ENCODE data around the gene KRT82.

Gene KRT82

DNA sequence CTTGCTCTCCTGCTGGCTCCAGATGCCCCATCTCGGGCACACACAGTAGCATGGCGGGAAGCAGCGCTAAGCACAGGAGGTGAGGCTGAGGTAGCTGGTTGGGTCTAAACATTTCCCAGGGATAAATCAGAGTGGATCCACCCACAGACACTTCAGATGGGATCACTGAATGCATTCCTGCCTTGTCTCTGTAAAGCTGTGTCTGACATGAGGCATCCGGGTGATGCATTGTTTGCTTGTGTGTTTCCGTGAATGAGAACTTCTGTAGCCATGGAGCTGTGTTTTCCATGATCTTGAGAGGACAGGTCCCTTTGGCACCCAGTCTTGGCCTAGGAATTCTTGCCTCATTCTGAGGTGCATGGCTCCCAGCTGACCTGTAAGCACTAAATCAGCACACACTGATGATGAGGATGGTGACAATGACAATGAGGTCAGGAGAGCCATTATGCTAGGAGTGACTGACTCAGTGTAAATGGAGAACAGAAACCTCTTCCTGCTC, 34.7 kb upstream of the KRT82 start:
- H4K20me1 ChIP-seq (ENCODE audit: insufficient read depth, low read length) = no peaks in the 10 kb centered on the region
- H3K9ac ChIP-seq (ENCODE audit: low read length) = no peak overlapping the region
- H3K4me3 ChIP-seq (ENCODE audit: low read length) = no peak overlapping the region
- H3K36me3 ChIP-seq (replicated peaks; ENCODE audit: low read depth, low read length) = no peaks in the 10 kb centered on the region
- H3K27me3 ChIP-seq (ENCODE audit: low read depth, low read length) = peaks cover 46% of the 10 kb centered on the region
- H3K4me1 ChIP-seq (ENCODE audit: low read length) = peaks cover 9% of the 10 kb centered on the region
- H2AFZ ChIP-seq (ENCODE audit: low read depth, low read length) = no peak overlapping the region
- H3K4me2 ChIP-seq (ENCODE audit: low read length) = no peak overlapping the region
- no peaks in the 10 kb centered on the region for H3K79me2 ChIP-seq (ENCODE audit: low read length)
- H3K9me3 ChIP-seq (ENCODE audit: insufficient read depth, low read length) = no peaks in the 10 kb centered on the region
- TF ChIP-seq, protein P1, sequence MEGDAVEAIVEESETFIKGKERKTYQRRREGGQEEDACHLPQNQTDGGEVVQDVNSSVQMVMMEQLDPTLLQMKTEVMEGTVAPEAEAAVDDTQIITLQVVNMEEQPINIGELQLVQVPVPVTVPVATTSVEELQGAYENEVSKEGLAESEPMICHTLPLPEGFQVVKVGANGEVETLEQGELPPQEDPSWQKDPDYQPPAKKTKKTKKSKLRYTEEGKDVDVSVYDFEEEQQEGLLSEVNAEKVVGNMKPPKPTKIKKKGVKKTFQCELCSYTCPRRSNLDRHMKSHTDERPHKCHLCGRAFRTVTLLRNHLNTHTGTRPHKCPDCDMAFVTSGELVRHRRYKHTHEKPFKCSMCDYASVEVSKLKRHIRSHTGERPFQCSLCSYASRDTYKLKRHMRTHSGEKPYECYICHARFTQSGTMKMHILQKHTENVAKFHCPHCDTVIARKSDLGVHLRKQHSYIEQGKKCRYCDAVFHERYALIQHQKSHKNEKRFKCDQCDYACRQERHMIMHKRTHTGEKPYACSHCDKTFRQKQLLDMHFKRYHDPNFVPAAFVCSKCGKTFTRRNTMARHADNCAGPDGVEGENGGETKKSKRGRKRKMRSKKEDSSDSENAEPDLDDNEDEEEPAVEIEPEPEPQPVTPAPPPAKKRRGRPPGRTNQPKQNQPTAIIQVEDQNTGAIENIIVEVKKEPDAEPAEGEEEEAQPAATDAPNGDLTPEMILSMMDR (IDR thresholded peaks at IDR 0.05; ENCODE audit: low read depth, low read length) = no peak
- TF ChIP-seq EZH2phosphoT487 (IDR thresholded peaks at IDR 0.05; ENCODE audit: low read depth) = no peak
- no peak overlapping the region for H3K27ac ChIP-seq (ENCODE audit: low read length)

DNA sequence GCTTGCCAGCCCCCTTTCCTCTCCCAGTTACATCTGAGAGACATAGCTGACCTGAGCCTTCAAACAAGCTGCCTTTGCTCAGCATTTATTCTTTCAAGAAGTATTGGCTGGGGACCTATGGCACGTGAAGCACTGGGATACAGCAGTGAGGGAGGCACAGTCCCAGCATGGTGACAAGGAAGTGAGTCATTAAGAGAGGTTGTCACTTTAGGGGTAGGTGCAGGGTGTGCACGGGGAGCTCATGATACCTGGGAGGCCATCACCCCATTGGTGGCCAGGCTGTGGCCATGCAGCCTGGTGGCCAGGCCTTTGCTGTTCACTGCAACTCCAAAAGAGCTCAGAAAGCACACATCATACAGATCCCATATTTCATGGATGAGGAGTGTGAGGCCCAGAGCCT, 33.7 kb upstream of the KRT82 start:
- no peak overlapping the region for H2AFZ ChIP-seq (ENCODE audit: low read depth, low read length)
- peaks cover 50% of the 10 kb centered on the region for H3K27me3 ChIP-seq (ENCODE audit: low read depth, low read length)
- no peaks in the 10 kb centered on the region for H4K20me1 ChIP-seq (ENCODE audit: insufficient read depth, low read length)
- no peak overlapping the region for H3K4me2 ChIP-seq (ENCODE audit: low read length)
- no peaks in the 10 kb centered on the region for H3K9me3 ChIP-seq (ENCODE audit: insufficient read depth, low read length)
- H3K4me3 ChIP-seq (ENCODE audit: low read length) = no peak overlapping the region
- H3K79me2 ChIP-seq (ENCODE audit: low read length) = no peaks in the 10 kb centered on the region
- no peaks in the 10 kb centered on the region for H3K36me3 ChIP-seq (replicated peaks; ENCODE audit: low read depth, low read length)
- H3K27ac ChIP-seq (ENCODE audit: low read length) = no peak overlapping the region
- no peak for TF ChIP-seq EZH2phosphoT487 (IDR thresholded peaks at IDR 0.05; ENCODE audit: low read depth)
- TF ChIP-seq, protein P1 (IDR thresholded peaks at IDR 0.05; ENCODE audit: low read depth, low read length) = no peak
- H3K4me1 ChIP-seq (ENCODE audit: low read length) = peaks cover 9% of the 10 kb centered on the region
- no peak overlapping the region for H3K9ac ChIP-seq (ENCODE audit: low read length)

GRCh38 chr12:52439420-52439819, 33.3 kb upstream of the KRT82 start:
- H3K9me3 ChIP-seq (ENCODE audit: insufficient read depth, low read length) = no peaks in the 10 kb centered on the region
- H3K4me2 ChIP-seq (ENCODE audit: low read length) = no peak overlapping the region
- peaks cover 9% of the 10 kb centered on the region for H3K4me1 ChIP-seq (ENCODE audit: low read length)
- H3K27me3 ChIP-seq (ENCODE audit: low read depth, low read length) = peaks cover 46% of the 10 kb centered on the region
- no peaks in the 10 kb centered on the region for H3K36me3 ChIP-seq (replicated peaks; ENCODE audit: low read depth, low read length)
- H3K27ac ChIP-seq (ENCODE audit: low read length) = no peak overlapping the region
- H2AFZ ChIP-seq (ENCODE audit: low read depth, low read length) = no peak overlapping the region
- no peaks in the 10 kb centered on the region for H4K20me1 ChIP-seq (ENCODE audit: insufficient read depth, low read length)
- TF ChIP-seq, protein P1 (IDR thresholded peaks at IDR 0.05; ENCODE audit: low read depth, low read length) = no peak
- TF ChIP-seq EZH2phosphoT487 (IDR thresholded peaks at IDR 0.05; ENCODE audit: low read depth) = no peak
- H3K4me3 ChIP-seq (ENCODE audit: low read length) = no peak overlapping the region
- no peaks in the 10 kb centered on the region for H3K79me2 ChIP-seq (ENCODE audit: low read length)
- no peak overlapping the region for H3K9ac ChIP-seq (ENCODE audit: low read length)

- Histone ChIP-seq H3K27me3 (ENCODE audit: low read depth, low read length) (peaks cover 40% of the 10 kb centered on the region), H3K4me1 (ENCODE audit: low read length) (peaks cover 9% of the 10 kb centered on the region), H3K36me3 (replicated peaks; ENCODE audit: low read depth, low read length) (no peaks in the 10 kb centered on the region), H3K9me3 (ENCODE audit: insufficient read depth, low read length) (no peaks in the 10 kb centered on the region), H4K20me1 (ENCODE audit: insufficient read depth, low read length) (no peaks in the 10 kb centered on the region), H3K79me2 (ENCODE audit: low read length) (no peaks in the 10 kb centered on the region), H3K4me2 (ENCODE audit: low read length) (no peak overlapping the region), H3K4me3 (ENCODE audit: low read length) (no peak overlapping the region), H3K9ac (ENCODE audit: low read length) (no peak overlapping the region), H3K27ac (ENCODE audit: low read length) (no peak overlapping the region), H2AFZ (ENCODE audit: low read depth, low read length) (no peak overlapping the region)
- TF ChIP-seq, protein P1 (IDR thresholded peaks at IDR 0.05; ENCODE audit: low read depth, low read length) = no peak
- no peak for TF ChIP-seq EZH2phosphoT487 (IDR thresholded peaks at IDR 0.05; ENCODE audit: low read depth)
Observed at GRCh38 chr12:52438305-52439301, 32.5 kb upstream of the KRT82 start.

All from OCI-LY3 (cell line).